HG02642 (cell line): ENCODE data around the gene TLR2.

ENCODE experiments used
- ATAC-seq: cut with Tn5 transposase; IDR thresholded peaks from one replicate; pipeline ENCODE4 v1.9.1; 2021; ENCODE audit warnings: mild to moderate bottlenecking; ENCODE audit not compliant: unreplicated experiment, poor library complexity

Gene TLR2

GRCh38 chr4:153725831-153726154, 41.7 kb downstream of the TLR2 start:
- no peak for ATAC-seq

DNA sequence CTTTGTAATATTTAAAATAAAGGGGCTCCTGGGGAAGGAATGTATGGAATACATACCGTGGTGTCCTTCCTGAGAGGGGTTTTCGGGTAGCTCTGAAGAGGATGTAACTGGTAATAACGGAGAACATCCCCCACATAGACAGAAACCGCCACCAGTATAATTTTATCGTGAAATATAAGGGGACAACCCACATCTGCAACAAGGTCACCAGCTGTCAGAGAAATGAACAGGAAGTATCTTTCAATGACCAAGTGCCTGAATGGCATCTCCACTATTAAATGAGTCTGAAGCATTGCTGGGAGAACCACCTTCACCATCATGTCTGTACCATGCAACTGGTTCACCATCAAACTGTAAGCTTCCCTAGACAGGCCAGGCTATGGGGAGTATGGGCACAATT, 44.1 kb downstream of the TLR2 start:
- ATAC-seq, result peak; percentile 15

- ATAC-seq, result peak; percentile 56
These were observed 44.6 kb downstream of the TLR2 start for GRCh38 chr4:153728660-153729059.

- peak; percentile 42 for ATAC-seq
These were observed 45.8 kb downstream of the TLR2 start for GRCh38 chr4:153729895-153730294.

DNA sequence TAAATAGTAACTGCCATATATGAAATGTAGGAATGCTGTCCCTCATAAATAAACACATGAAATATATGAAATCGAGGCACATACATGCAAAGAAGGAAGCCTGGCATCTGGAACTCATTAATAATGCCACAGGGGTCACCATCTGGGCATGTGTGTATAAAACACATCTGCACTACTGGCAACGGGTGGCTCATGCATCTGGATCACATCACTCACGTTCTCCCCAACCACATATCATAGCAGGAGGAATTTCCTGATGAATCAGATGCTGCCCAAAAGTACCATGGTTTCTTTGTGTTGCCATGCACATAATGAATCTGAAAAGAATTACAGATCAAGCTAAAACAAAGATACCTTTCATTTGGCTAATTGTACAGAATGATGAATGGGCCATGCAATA, 47.2 kb downstream of the TLR2 start:
- ATAC-seq, result no peak

GRCh38 chr4:153733751-153734448, 49.8 kb downstream of the TLR2 start:
- ATAC-seq, result no peak

DNA sequence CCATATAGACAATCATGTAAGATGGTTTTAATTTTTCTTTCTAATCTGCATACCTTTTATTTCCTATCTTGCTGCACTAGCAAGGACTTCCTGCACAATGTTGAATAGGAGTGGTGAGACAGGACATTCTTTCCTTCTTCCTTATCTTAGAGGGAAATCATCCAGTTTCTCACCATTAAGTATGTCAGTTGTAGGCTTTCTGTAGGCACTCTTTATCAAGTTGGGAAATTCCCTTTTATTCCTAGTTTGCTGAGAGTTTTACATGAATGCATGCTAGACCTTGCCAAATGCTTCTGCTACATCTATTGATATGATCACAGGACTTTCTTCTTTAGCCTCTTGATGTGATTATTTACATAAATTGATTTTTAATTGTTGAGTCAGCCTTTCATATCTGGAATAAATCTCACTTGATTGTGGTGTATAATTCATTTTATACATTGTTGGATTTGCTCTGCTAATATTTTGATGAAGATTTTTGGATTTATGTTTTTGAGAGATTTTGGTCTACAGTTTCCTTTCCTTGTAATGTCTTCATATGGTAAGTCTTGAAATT, 51.9 kb downstream of the TLR2 start:
- no peak for ATAC-seq

- no peak for ATAC-seq
These were observed 57.5 kb downstream of the TLR2 start for GRCh38 chr4:153741541-153741940.

- ATAC-seq, result no peak
These were observed 61.6 kb downstream of the TLR2 start for GRCh38 chr4:153745651-153746050.

DNA sequence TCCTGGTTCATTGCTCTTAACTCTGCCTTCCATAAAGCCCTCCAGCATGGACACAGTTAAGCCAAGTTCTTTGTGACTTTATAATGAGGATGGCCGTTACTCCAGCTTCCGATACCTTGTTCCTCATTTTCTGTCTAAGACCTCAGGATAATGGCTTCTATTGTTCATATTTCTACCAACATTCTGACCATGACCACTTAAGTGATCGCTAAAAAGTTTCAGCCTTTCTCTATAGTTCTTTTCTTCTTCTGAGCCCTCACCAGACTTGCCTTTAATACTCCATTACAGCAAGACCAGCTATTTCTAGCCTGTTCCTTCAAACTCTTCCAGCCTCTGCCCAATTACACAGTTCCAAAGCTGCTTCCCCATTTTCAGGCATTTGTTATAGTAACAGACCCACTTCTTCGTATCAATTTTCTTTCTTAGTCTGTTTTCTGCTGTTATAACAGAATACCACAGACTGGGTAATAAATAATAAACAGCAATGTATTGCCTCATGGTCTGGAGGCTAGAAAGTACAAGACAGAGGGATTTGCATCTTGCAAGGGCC, 63.4 kb downstream of the TLR2 start:
- no peak for ATAC-seq

GRCh38 chr4:153748378-153748777, 64.3 kb downstream of the TLR2 start:
- no peak for ATAC-seq

DNA sequence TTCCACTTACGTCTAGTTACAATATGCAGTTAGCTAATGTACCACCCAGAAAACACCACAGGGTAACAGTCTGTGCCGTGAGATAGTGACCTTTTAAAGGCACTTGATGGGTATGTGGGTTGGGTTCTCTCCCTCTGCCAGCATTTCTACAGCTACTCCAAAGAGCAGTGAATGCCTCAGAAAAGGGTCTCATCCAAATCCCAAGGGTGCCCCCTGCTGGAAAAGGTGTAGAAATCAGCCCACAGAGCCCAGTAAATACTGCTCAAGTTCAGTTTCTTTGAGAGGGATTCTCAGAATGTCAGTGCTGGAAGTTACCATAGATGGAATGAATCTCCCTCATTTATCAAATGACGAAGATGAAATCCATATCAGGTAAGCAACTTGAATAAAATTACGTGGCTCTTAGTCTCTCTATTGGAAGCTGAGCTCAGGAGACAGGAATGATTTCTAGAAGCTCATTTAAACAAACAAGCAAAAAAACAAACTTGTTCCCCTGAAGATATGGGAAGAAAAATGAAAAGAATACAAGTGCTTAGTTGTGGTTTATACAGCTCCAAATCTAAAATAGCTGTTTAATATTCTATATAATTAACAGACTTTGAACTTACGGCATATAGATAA, 66.2 kb downstream of the TLR2 start:
- ATAC-seq, result peak; percentile 74

DNA sequence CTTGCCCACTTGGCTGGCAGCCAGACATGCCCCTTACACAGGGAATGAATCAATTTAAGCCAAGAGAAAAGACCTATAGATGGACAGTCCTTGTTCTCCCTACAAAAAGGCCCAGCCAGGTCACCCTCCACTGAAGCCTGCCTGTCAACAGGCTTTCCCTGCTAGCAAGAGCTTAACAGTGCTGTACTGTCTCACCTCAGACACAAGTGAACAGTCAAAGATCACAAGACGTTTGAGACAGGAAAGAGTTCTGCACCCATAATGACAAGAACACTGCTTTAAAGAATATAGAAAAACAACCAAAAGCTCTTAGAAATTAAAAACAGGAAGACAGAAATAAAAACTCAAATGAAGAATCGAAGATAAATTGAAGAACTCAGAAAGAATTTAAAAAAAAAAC, 71.1 kb downstream of the TLR2 start:
- no peak for ATAC-seq
